Measurements from ENCODE around the gene PARD6G. TPM values are rescaled to one million over a fixed set of nuclear protein-coding genes. Genes with fewer than 3 reads are reported as not detected.

PARD6G gene
- total and polyA plus RNA-seq, 9 of the 15 experiments (the other 6 are each of a cell fraction or from before 2014, with no cell fraction given) = 0.03 to 1.2 (median 0.26) TPM

DNA sequence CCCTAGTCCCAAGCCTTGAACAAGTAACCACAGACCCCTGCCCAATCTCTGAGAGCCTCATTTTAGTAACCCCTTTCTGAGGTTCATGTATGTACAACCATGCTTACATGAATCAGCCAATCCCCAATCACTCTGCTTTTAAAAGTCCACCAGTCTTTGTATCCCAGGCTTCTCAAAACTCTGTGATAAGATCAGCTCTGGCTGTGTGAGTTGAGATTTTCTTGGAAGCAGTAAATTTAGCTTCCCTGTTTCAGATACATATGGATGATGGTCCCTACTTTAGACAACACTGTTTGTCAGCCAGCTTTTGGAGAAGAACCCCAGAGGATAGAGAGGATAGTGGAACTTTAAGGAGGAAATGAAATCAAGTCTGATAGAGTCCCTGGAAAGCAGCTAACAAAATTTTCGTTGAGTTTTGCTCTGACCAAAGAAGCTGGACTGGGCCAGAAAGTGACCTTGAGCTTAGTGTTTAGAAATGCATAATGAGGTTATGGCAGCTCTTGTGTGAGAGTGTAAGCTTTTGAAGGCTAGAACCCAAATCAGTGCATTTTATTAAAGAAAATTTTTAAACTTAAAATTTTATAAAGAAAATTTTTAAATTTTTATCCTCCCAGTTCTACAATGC is 134.6 kb downstream of the PARD6G start (continued):
- TF ChIP-seq PBX2 (CRISPR knock-in tag; IDR thresholded peaks at IDR 0.05; ENCODE audit: low read depth) (no peak), PBX2 (tag; conservative IDR thresholded peaks at IDR 0.05; ENCODE audit: low read depth) (peak; percentile 64; the same call in 1 of the 2 replicates), KDM5B (IDR thresholded peaks at IDR 0.05; ENCODE audit: insufficient replicate concordance, low read depth, low read length) (no peak), NFYB (IDR thresholded peaks at IDR 0.05; ENCODE audit: extremely low read depth, insufficient read length) (no peak), RCOR1 (IDR thresholded peaks at IDR 0.05; ENCODE audit: borderline replicate concordance in 1 of 2, low read depth in 2 of 2, low read length in 2 of 2) (peak in 1 of 2 experiments; percentile 95; a peak in 2 of 4 replicates), CAMTA2 (CRISPR knock-in tag; conservative IDR thresholded peaks at IDR 0.05) (no peak), RFX1 (IDR thresholded peaks at IDR 0.05) (no peak), JUNB (CRISPR knock-in tag; conservative IDR thresholded peaks at IDR 0.05) (no peak), ELF2 (CRISPR knock-in tag; IDR thresholded peaks at IDR 0.05) (no peak)
- TF ChIP-seq, protein P1, sequence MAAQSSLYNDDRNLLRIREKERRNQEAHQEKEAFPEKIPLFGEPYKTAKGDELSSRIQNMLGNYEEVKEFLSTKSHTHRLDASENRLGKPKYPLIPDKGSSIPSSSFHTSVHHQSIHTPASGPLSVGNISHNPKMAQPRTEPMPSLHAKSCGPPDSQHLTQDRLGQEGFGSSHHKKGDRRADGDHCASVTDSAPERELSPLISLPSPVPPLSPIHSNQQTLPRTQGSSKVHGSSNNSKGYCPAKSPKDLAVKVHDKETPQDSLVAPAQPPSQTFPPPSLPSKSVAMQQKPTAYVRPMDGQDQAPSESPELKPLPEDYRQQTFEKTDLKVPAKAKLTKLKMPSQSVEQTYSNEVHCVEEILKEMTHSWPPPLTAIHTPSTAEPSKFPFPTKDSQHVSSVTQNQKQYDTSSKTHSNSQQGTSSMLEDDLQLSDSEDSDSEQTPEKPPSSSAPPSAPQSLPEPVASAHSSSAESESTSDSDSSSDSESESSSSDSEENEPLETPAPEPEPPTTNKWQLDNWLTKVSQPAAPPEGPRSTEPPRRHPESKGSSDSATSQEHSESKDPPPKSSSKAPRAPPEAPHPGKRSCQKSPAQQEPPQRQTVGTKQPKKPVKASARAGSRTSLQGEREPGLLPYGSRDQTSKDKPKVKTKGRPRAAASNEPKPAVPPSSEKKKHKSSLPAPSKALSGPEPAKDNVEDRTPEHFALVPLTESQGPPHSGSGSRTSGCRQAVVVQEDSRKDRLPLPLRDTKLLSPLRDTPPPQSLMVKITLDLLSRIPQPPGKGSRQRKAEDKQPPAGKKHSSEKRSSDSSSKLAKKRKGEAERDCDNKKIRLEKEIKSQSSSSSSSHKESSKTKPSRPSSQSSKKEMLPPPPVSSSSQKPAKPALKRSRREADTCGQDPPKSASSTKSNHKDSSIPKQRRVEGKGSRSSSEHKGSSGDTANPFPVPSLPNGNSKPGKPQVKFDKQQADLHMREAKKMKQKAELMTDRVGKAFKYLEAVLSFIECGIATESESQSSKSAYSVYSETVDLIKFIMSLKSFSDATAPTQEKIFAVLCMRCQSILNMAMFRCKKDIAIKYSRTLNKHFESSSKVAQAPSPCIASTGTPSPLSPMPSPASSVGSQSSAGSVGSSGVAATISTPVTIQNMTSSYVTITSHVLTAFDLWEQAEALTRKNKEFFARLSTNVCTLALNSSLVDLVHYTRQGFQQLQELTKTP (IDR thresholded peaks at IDR 0.05; ENCODE audit: low read depth in 1 of 2, partially characterized antibody in 2 of 2) = no peak
